Endothelial cell of umbilical vein (primary cell): Measurements from ENCODE around the gene AFAP1L2. TPM values are rescaled to one million over a fixed set of nuclear protein-coding genes. Genes with fewer than 3 reads are reported as not detected.

Source experiments
- BruUV-seq: library from RNA; stranded (reverse); fragments of 400-500 nt; replicated peaks from 2 replicates; lab custom pipeline; 2021; lab: Mats Ljungman, UMichigan
- CTCF ChIA-PET: fragments of 300-600, 350-600 bp; sonication (Branson Sonifier 250); formaldehyde crosslinking; loops from one replicate; lab custom pipeline; 2021; ENCODE audit warnings: antibody characterized with exemption, inconsistent platforms; lab: Charles Lee
- POLR2A ChIA-PET: fragments of 300-600, 350-600 bp; sonication (Branson Sonifier 250); formaldehyde crosslinking; loops from one replicate; lab custom pipeline; 2021; ENCODE audit warnings: antibody characterized with exemption, inconsistent platforms; lab: Charles Lee
- DNase-seq: peaks from one replicate; pipeline ENCODE4 v3.0.0-alpha.2; 2011; ENCODE audit warnings: low read depth, low spot score
- FAIRE-seq: peaks from 2 replicates; lab custom pipeline; 2011; peaks lifted over from hg19 to GRCh38; lab: Jason Lieb, UNC
- H2AFZ ChIP-seq: 2 replicates; pipeline ENCODE4 v1.6.0; 2012; ENCODE audit warnings: low read depth, low read length, control low read depth, inconsistent platforms
- H3K27ac ChIP-seq: 2 replicates; pipeline ENCODE4 v1.5.1; 2011; ENCODE audit warnings: low read depth, mild to moderate bottlenecking, control low read depth, low read length, moderate library complexity; ENCODE audit not compliant: insufficient read depth
- H3K27me3 ChIP-seq, 2 experiments: 2 replicates each; pipeline versions ENCODE4 v1.6.0 to v1.6.1; 2011; ENCODE audit warnings: low read length in 2 of 2, mixed read lengths in 1 of 2; ENCODE audit not compliant: control insufficient read depth in 2 of 2, insufficient read depth in 2 of 2
- H3K36me3 ChIP-seq, 2 experiments: 2 replicates in 1 of 2; 3 replicates in 1 of 2; pipeline ENCODE4 v1.5.1; 2011; ENCODE audit warnings: low read length in 2 of 2, mild to moderate bottlenecking in 1 of 2, moderate library complexity in 1 of 2; ENCODE audit not compliant: control insufficient read depth in 2 of 2, insufficient read depth in 2 of 2; ENCODE audit errors: extremely low read depth in 1 of 2
- H3K4me1 ChIP-seq: 3 replicates; pipeline ENCODE4 v1.5.1; 2011; ENCODE audit warnings: mild to moderate bottlenecking, low read length; ENCODE audit not compliant: control insufficient read depth, insufficient read depth; ENCODE audit errors: extremely low read depth
- H3K4me2 ChIP-seq: 2 replicates; pipeline ENCODE4 v1.6.1; 2011; ENCODE audit warnings: low read length, control low read depth, mixed read lengths; ENCODE audit not compliant: insufficient read depth
- H3K4me3 ChIP-seq, 3 experiments: fragments of 200-600 bp in 1 of 3; sonication (generic), shearing (Covaris generic) in 1 of 3; replicated peaks in 1 of 3; 2 replicates each; pipeline ENCODE4 v1.5.1; 2011 to 2016; ENCODE audit warnings: control low read depth in 3 of 3, low read length in 3 of 3, mild to moderate bottlenecking in 2 of 3, inconsistent platforms in 1 of 3, low read depth in 1 of 3, moderate library complexity in 1 of 3; ENCODE audit not compliant: insufficient read depth in 1 of 3
- H3K79me2 ChIP-seq: 2 replicates; pipeline ENCODE4 v1.6.0; 2012; ENCODE audit warnings: low read length, inconsistent platforms; ENCODE audit not compliant: control insufficient read depth, insufficient read depth
- H3K9ac ChIP-seq: replicated peaks from 2 replicates; pipeline ENCODE3; 2011; ENCODE audit warnings: low read length, control low read depth; ENCODE audit not compliant: insufficient read depth; ENCODE audit errors: extremely low read depth
- H3K9me1 ChIP-seq: replicated peaks from 3 replicates; pipeline ENCODE4 v1.6.0; 2011; ENCODE audit warnings: mild to moderate bottlenecking, low read length; ENCODE audit not compliant: control insufficient read depth, insufficient read depth; ENCODE audit errors: extremely low read depth
- H3K9me3 ChIP-seq: replicated peaks from 2 replicates; pipeline ENCODE4 v1.5.1; 2012; ENCODE audit warnings: low read length, inconsistent platforms; ENCODE audit not compliant: control insufficient read depth, insufficient read depth
- H4K20me1 ChIP-seq: replicated peaks from 2 replicates; pipeline ENCODE3; 2011; ENCODE audit warnings: mild to moderate bottlenecking, low read length; ENCODE audit not compliant: control insufficient read depth, insufficient read depth; ENCODE audit errors: extremely low read depth
- EZH2 ChIP-seq: IDR thresholded peaks from 2 replicates; pipeline ENCODE4 v1.6.1; 2012; ENCODE audit warnings: borderline replicate concordance, low read depth, mild to moderate bottlenecking, moderate library complexity, low read length, inconsistent platforms; ENCODE audit not compliant: severe bottlenecking
- FOS ChIP-seq: IDR thresholded peaks from 2 replicates; pipeline ENCODE4 v1.6.1; 2011; ENCODE audit warnings: mild to moderate bottlenecking, low read length, moderate library complexity, borderline replicate concordance; ENCODE audit not compliant: insufficient read depth
- GATA2 ChIP-seq: IDR thresholded peaks from 2 replicates; pipeline ENCODE4 v1.7.0; 2011; ENCODE audit warnings: low read depth, mild to moderate bottlenecking, moderate library complexity, mixed read lengths, low read length; ENCODE audit not compliant: insufficient read length, insufficient read depth
- JUN ChIP-seq: IDR thresholded peaks from 2 replicates; pipeline ENCODE4 v1.6.1; 2011; ENCODE audit warnings: borderline replicate concordance, low read depth; ENCODE audit not compliant: insufficient read length, insufficient read depth
- MYC ChIP-seq: IDR thresholded peaks from one replicate; pipeline ENCODE4 v1.6.1; 2011; ENCODE audit warnings: mild to moderate bottlenecking, low read depth, low read length
- POLR2A ChIP-seq: IDR thresholded peaks from 2 replicates; pipeline ENCODE4 v1.6.1; 2012; ENCODE audit warnings: low read depth, mild to moderate bottlenecking, control low read depth, low read length
- POLR2AphosphoS5 ChIP-seq: IDR thresholded peaks from 2 replicates; pipeline ENCODE4 v1.6.1; 2012; ENCODE audit warnings: low read depth, mild to moderate bottlenecking, control low read depth, low read length, moderate library complexity; ENCODE audit not compliant: insufficient read depth
- dilution Hi-C: fragments of 300-500 bp; cut with MboI; formaldehyde crosslinking; loops from one replicate; pipeline ENCODE4 v1.15.0; 2019; ENCODE audit warnings: low sequenced_read_pairs; ENCODE audit not compliant: extremely low pct_ligation_motif_present
- intact Hi-C: fragments of 100-400 bp; cut with micrococcal nuclease; formaldehyde crosslinking; loops from one replicate; pipeline ENCODE4 v1.10.0; 2022
- polyA plus RNA-seq, 4 experiments: library from polyadenylated mRNA; depleted of rRNA in 3 of 4; stranded (reverse) in 3 of 4; unstranded in 1 of 4; fragments of >200 nt; gene quantifications; 2 replicates each; pipeline versions ENCODE4 v1.2.1 to v1.2.3, GENCODE V29; 2011 to 2012; ENCODE audit warnings: missing spikeins in 1 of 4
- total RNA-seq: library from RNA; stranded (reverse); gene quantifications from 2 replicates; pipeline ENCODE4 v1.2.3, GENCODE V29; 2021
- TF ChIP-seq, protein P1 (sequence below), 2 donors: IDR thresholded peaks; 1 replicate in 1 of 2; 2 replicates in 1 of 2; pipeline ENCODE4 v1.5.1; 2011; ENCODE audit warnings: low read length in 2 of 2, mild to moderate bottlenecking in 2 of 2, moderate library complexity in 2 of 2, control low read depth in 1 of 2, inconsistent platforms in 1 of 2, low read depth in 1 of 2; ENCODE audit not compliant: insufficient read depth in 1 of 2; ENCODE audit errors: extremely low read depth in 1 of 2
- TF ChIP-seq, protein P2 (sequence below): IDR thresholded peaks from 2 replicates; pipeline ENCODE4 v1.6.1; 2011; ENCODE audit not compliant: insufficient read depth, insufficient read length

AFAP1L2 gene
- total and polyA plus RNA-seq, 2 donors (not counting 3 experiments of a cell fraction or from before 2014, with no cell fraction given), result 0.90 to 4.1 TPM

DNA sequence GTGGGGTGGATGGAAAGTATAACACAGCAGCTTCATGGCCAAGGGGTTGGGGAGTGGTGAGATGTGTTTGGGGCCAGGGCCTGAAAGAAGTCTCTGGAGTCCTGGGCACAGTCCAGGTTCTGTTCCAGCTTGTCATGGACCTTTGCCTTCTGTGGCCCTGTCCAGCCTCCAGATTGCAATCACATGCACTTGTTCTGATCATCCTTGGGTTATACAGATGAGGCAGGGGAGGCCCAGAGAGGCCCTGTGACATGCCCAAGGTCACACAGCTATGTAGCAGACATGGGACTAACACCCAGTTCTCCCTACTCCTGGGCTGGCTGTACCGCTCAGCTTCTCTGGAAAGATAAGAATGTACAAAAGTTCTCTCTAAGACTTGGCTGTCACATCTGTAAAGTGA, 153.6 kb downstream of the AFAP1L2 start:
- no peaks in the 10 kb centered on the region for H3K9me3 ChIP-seq
- dilution Hi-C loops, result no loop called here
- intact Hi-C loops, result no loop called here
- no peaks in the 10 kb centered on the region for H4K20me1 ChIP-seq
- H3K4me1 ChIP-seq, result no peaks in the 10 kb centered on the region
- no peak overlapping the region for H3K4me3 ChIP-seq
- FAIRE-seq (no peak), DNase-seq (no peak)
- no peak overlapping the region for H3K4me2 ChIP-seq
- no peak overlapping the region for H3K9ac ChIP-seq
- H2AFZ ChIP-seq, result no peak overlapping the region
- POLR2A ChIA-PET, result no interaction called here
- TF ChIP-seq FOS (no peak), POLR2A (no peak), MYC (no peak), JUN (no peak), EZH2 (no peak), POLR2AphosphoS5 (no peak), GATA2 (no peak)
- TF ChIP-seq, protein P1, sequence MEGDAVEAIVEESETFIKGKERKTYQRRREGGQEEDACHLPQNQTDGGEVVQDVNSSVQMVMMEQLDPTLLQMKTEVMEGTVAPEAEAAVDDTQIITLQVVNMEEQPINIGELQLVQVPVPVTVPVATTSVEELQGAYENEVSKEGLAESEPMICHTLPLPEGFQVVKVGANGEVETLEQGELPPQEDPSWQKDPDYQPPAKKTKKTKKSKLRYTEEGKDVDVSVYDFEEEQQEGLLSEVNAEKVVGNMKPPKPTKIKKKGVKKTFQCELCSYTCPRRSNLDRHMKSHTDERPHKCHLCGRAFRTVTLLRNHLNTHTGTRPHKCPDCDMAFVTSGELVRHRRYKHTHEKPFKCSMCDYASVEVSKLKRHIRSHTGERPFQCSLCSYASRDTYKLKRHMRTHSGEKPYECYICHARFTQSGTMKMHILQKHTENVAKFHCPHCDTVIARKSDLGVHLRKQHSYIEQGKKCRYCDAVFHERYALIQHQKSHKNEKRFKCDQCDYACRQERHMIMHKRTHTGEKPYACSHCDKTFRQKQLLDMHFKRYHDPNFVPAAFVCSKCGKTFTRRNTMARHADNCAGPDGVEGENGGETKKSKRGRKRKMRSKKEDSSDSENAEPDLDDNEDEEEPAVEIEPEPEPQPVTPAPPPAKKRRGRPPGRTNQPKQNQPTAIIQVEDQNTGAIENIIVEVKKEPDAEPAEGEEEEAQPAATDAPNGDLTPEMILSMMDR (IDR thresholded peaks at IDR 0.05; ENCODE audit: extremely low read depth in 1 of 2, insufficient read depth in 1 of 2, low read depth in 1 of 2, low read length in 2 of 2), result no peak
- TF ChIP-seq, protein P2, sequence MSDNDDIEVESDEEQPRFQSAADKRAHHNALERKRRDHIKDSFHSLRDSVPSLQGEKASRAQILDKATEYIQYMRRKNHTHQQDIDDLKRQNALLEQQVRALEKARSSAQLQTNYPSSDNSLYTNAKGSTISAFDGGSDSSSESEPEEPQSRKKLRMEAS, result no peak
- no peak overlapping the region for H3K27ac ChIP-seq
- CTCF ChIA-PET, result no interaction called here
- no peaks in the 10 kb centered on the region for H3K36me3 ChIP-seq
- no TSS peak for BruUV-seq
- no peaks in the 10 kb centered on the region for H3K79me2 ChIP-seq
- H3K27me3 ChIP-seq, result no peaks in the 10 kb centered on the region
- no peaks in the 10 kb centered on the region for H3K9me1 ChIP-seq
